Activated CD4-positive, CD25-positive, alpha-beta regulatory T cell (primary cell): ENCODE data around the gene EMC8.
"Not testable (repeated sequence)": the region's sequence is repeated elsewhere in the genome, so short reads cannot be mapped to it uniquely, and the experiment has no call there.

Source experiments
- DNase-seq, 4 experiments: peaks; one replicate each; lab custom pipeline; 2025; lab: John Stamatoyannopoulos, UW

Gene EMC8

GRCh38 chr16:85812811-85813700 is 13.7 kb upstream of the EMC8 start:
- DNase-seq, result no peak

GRCh38 chr16:85812031-85812807 is 12.9 kb upstream of the EMC8 start:
- DNase-seq, result no peak

- DNase-seq, result no peak
Observed at GRCh38 chr16:85810742-85811115, 11.4 kb upstream of the EMC8 start.

- DNase-seq, result no peak
Observed at GRCh38 chr16:85810097-85810741, 10.9 kb upstream of the EMC8 start.

GRCh38 chr16:85809645-85810044 is 10.3 kb upstream of the EMC8 start:
- no peak for DNase-seq

- DNase-seq, result no peak
Observed at GRCh38 chr16:85808926-85809325, 9.6 kb upstream of the EMC8 start.

GRCh38 chr16:85808104-85808503 is 8.8 kb upstream of the EMC8 start:
- not testable (repeated sequence) for DNase-seq

- DNase-seq, result not testable (repeated sequence)
Observed at GRCh38 chr16:85807340-85807739, 8.0 kb upstream of the EMC8 start.

- no peak for DNase-seq
Observed at GRCh38 chr16:85806539-85806938, 7.2 kb upstream of the EMC8 start.

GRCh38 chr16:85805442-85806045 is 6.2 kb upstream of the EMC8 start:
- DNase-seq, result no peak

GRCh38 chr16:85803570-85803969 is 4.2 kb upstream of the EMC8 start:
- no peak for DNase-seq

- peak in 1 of 4 experiments; percentile 37 for DNase-seq
Observed at GRCh38 chr16:85800321-85800669, 951 bp upstream of the EMC8 start.

- peak in 2 of 4 experiments; percentile 13 to 34 for DNase-seq
Observed at GRCh38 chr16:85798901-85799496, 345 bp downstream of the EMC8 start.

- DNase-seq, result no peak
Observed at GRCh38 chr16:85798283-85798776, 1.0 kb downstream of the EMC8 start.

GRCh38 chr16:85796599-85796998 is 2.7 kb downstream of the EMC8 start:
- DNase-seq, result no peak

GRCh38 chr16:85796152-85796551 is 3.2 kb downstream of the EMC8 start:
- no peak for DNase-seq

- no peak for DNase-seq
Observed at GRCh38 chr16:85794696-85795095, 4.6 kb downstream of the EMC8 start.

GRCh38 chr16:85793662-85794298 is 5.6 kb downstream of the EMC8 start:
- no peak for DNase-seq

- no peak for DNase-seq
Observed at GRCh38 chr16:85789773-85790172, 9.6 kb downstream of the EMC8 start.

GRCh38 chr16:85788819-85789218 is 10.5 kb downstream of the EMC8 start:
- no peak for DNase-seq

GRCh38 chr16:85785927-85786326 is 13.4 kb downstream of the EMC8 start:
- no peak for DNase-seq
